ENCODE data around the gene ZAR1L.

DNA sequence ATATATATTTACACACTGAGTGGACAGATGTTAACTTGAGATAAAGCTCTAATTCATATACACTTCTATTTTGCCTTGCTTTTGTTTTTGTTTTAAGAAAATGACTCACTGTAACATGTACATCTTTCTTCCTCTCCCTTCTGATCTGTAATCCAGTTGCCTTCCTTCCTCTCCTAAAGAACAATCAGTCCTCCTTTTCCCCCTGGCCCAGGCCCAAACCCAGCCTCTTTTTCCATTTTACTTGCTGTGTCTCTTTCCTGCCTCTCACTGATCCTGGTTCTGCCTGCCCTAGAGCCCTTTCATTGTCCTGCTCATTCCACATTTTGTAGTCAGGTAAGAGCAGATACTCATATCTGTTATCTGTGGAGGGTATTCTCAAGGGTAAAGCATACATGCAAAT, 50.8 kb downstream of the ZAR1L start:
- no peak for TF ChIP-seq POLR2A (IDR thresholded peaks at IDR 0.05)
- TF ChIP-seq, protein P1, sequence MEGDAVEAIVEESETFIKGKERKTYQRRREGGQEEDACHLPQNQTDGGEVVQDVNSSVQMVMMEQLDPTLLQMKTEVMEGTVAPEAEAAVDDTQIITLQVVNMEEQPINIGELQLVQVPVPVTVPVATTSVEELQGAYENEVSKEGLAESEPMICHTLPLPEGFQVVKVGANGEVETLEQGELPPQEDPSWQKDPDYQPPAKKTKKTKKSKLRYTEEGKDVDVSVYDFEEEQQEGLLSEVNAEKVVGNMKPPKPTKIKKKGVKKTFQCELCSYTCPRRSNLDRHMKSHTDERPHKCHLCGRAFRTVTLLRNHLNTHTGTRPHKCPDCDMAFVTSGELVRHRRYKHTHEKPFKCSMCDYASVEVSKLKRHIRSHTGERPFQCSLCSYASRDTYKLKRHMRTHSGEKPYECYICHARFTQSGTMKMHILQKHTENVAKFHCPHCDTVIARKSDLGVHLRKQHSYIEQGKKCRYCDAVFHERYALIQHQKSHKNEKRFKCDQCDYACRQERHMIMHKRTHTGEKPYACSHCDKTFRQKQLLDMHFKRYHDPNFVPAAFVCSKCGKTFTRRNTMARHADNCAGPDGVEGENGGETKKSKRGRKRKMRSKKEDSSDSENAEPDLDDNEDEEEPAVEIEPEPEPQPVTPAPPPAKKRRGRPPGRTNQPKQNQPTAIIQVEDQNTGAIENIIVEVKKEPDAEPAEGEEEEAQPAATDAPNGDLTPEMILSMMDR (IDR thresholded peaks at IDR 0.05): no peak

All from ovary (tissue), 3 donors.